Fibroblast of lung (primary cell): Measurements from ENCODE around the gene PNKP.

Source experiments
- EZH2 ChIP-seq: IDR thresholded peaks from 2 replicates; pipeline ENCODE4 v1.5.1; 2012; ENCODE audit warnings: low read length, control low read depth, mild to moderate bottlenecking; ENCODE audit errors: missing control alignments
- TF ChIP-seq, protein P1 (sequence below), 2 donors: IDR thresholded peaks in 1 of 2; conservative IDR thresholded peaks in 1 of 2; 1 replicate in 1 of 2; 2 replicates in 1 of 2; pipeline ENCODE4 v1.5.1; 2011 to 2012; ENCODE audit warnings: low read length in 2 of 2, control low read depth in 1 of 2, inconsistent platforms in 1 of 2, low read depth in 1 of 2, mild to moderate bottlenecking in 1 of 2

- TF ChIP-seq, protein P1, sequence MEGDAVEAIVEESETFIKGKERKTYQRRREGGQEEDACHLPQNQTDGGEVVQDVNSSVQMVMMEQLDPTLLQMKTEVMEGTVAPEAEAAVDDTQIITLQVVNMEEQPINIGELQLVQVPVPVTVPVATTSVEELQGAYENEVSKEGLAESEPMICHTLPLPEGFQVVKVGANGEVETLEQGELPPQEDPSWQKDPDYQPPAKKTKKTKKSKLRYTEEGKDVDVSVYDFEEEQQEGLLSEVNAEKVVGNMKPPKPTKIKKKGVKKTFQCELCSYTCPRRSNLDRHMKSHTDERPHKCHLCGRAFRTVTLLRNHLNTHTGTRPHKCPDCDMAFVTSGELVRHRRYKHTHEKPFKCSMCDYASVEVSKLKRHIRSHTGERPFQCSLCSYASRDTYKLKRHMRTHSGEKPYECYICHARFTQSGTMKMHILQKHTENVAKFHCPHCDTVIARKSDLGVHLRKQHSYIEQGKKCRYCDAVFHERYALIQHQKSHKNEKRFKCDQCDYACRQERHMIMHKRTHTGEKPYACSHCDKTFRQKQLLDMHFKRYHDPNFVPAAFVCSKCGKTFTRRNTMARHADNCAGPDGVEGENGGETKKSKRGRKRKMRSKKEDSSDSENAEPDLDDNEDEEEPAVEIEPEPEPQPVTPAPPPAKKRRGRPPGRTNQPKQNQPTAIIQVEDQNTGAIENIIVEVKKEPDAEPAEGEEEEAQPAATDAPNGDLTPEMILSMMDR (conservative IDR thresholded peaks at IDR 0.05 in 1 of 2, IDR thresholded peaks at IDR 0.05 in 1 of 2; ENCODE audit: low read depth in 1 of 2, low read length in 2 of 2): no peak
- no peak for TF ChIP-seq EZH2
Measured at GRCh38 chr19:49875857-49876421, 8.6 kb upstream of the PNKP start.
